Testis (tissue), 2 donors: ENCODE measurements around the gene JSRP1.

Source experiments
- CTCF ChIP-seq, 3 experiments: fragments of 450-650 bp in 2 of 3; fragments of 200-600 bp in 1 of 3; sonication (generic) in 1 of 3; IDR thresholded peaks; one replicate each; pipeline ENCODE4 v1.5.1; 2016 to 2019; ENCODE audit warnings: antibody characterized with exemption in 3 of 3, mild to moderate bottlenecking in 2 of 3, moderate library complexity in 1 of 3
- POLR2A ChIP-seq: fragments of 450-650 bp; IDR thresholded peaks from one replicate; pipeline ENCODE4 v1.6.1; 2017; ENCODE audit warnings: antibody characterized with exemption, mild to moderate bottlenecking, moderate library complexity

- TF ChIP-seq CTCF (IDR thresholded peaks at IDR 0.05) = no peak
- no peak for TF ChIP-seq POLR2A
Observed at GRCh38 chr19:2207991-2208860, 48.0 kb downstream of the JSRP1 start.
